OCI-LY3 (cell line): ENCODE measurements around the gene CD151.

Experiments
- EZH2phosphoT487 ChIP-seq: fragments of 200-600 bp; shearing (Covaris generic); IDR thresholded peaks from 2 replicates; pipeline ENCODE4 v1.6.1; 2018; ENCODE audit warnings: antibody characterized with exemption, mixed run types, low read depth
- TF ChIP-seq, protein P1 (sequence below): fragments of 200-600, 300-600 bp; sonication (generic); IDR thresholded peaks from 2 replicates; pipeline ENCODE4 v1.5.1; 2014; ENCODE audit warnings: antibody characterized with exemption, low read length, low read depth

GRCh38 chr11:816433-816779, 16.3 kb upstream of the CD151 start:
- TF ChIP-seq, protein P1, sequence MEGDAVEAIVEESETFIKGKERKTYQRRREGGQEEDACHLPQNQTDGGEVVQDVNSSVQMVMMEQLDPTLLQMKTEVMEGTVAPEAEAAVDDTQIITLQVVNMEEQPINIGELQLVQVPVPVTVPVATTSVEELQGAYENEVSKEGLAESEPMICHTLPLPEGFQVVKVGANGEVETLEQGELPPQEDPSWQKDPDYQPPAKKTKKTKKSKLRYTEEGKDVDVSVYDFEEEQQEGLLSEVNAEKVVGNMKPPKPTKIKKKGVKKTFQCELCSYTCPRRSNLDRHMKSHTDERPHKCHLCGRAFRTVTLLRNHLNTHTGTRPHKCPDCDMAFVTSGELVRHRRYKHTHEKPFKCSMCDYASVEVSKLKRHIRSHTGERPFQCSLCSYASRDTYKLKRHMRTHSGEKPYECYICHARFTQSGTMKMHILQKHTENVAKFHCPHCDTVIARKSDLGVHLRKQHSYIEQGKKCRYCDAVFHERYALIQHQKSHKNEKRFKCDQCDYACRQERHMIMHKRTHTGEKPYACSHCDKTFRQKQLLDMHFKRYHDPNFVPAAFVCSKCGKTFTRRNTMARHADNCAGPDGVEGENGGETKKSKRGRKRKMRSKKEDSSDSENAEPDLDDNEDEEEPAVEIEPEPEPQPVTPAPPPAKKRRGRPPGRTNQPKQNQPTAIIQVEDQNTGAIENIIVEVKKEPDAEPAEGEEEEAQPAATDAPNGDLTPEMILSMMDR, result no peak
- no peak for TF ChIP-seq EZH2phosphoT487
